ENCODE results near the gene NKD2.

DNA sequence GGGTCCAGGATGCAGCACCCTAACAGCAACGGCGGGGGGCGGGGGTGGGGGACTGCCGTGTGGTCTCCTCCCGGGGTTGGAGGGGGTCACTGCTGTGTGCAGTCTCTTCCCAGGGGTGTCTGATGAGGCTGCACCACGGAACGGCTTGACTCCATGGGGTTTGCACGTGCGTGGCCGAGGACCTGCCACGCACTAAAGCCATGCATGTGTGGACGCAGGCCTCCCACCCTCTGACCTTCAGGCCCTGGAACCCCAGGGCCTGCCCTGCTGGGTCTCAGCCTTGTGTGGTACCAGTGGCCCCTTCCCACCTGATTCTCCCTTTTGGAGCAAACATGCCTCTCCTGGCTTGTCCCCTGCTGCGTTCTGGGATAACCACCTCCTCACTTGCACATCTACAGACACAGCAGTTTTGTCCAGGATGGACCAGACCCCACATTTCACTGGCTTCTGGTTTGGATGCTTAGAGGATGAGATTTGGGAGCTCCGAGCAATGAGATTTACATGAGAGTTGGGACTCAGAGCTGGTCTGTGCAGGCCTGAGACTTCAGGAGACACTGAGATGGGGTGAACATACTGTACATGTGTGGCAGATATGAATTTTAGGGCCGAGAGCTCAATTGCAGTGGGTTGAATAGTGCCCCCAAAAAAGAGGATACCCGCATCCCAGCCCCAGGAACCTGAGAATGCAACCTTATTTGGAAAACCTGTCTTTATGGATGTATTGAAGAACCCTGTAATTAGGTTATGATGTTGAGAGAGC, 57.5 kb downstream of the NKD2 start:
- TF ChIP-seq YY1 (IDR thresholded peaks at IDR 0.05; ENCODE audit: insufficient read depth, insufficient read length): no peak
- no peak for TF ChIP-seq SUZ12 (IDR thresholded peaks at IDR 0.05; ENCODE audit: extremely low read depth, insufficient read depth, insufficient read length)
- no peak for TF ChIP-seq ZNF274 (IDR thresholded peaks at IDR 0.05; ENCODE audit: low read depth, low read length)
